IMR-90 (cell line): ENCODE data around the gene MSANTD4. TPM values are rescaled to one million over a fixed set of nuclear protein-coding genes. Genes with fewer than 3 reads are reported as not detected.

ENCODE experiments used
- ATAC-seq: fragments of 200-7000 bp; cut with Tn5 transposase; 2 replicates; pipeline ENCODE4 v1.9.1; 2020; ENCODE audit warnings: low read depth, mild to moderate bottlenecking, moderate library complexity
- BruUV-seq: library from RNA; stranded (reverse); fragments of 400-500 nt; replicated peaks from 2 replicates; lab custom pipeline; 2021; lab: Mats Ljungman, UMichigan
- CTCF ChIA-PET: fragments of 300-600 bp; formaldehyde crosslinking; extraction: SDS; loops from one replicate; lab custom pipeline; 2021; ENCODE audit warnings: antibody characterized with exemption; lab: Yijun Ruan, JAX
- POLR2A ChIA-PET: fragments of 300-600 bp; sonication (Branson Sonifier 250); formaldehyde crosslinking; loops from one replicate; lab custom pipeline; 2022; ENCODE audit warnings: antibody characterized with exemption; ENCODE audit not compliant: unreplicated experiment; lab: Charles Lee
- DNase-seq: peaks from one replicate; pipeline ENCODE4 v3.0.0; 2013
- H2AFZ ChIP-seq: replicated peaks from 2 replicates; pipeline ENCODE3; 2013; ENCODE audit warnings: low read length, mild to moderate bottlenecking; ENCODE audit not compliant: poor library complexity
- H2AK5ac ChIP-seq: 2 replicates; pipeline ENCODE4 v1.6.1; 2013; ENCODE audit warnings: low read depth, low read length, inconsistent platforms
- H2AK9ac ChIP-seq: replicated peaks from 2 replicates; pipeline ENCODE3; 2013; ENCODE audit warnings: mild to moderate bottlenecking, low read depth, low read length, moderate library complexity; ENCODE audit not compliant: poor library complexity
- H2BK120ac ChIP-seq: 2 replicates; pipeline ENCODE4 v1.6.1; 2013; ENCODE audit warnings: low read depth, low read length, inconsistent platforms
- H2BK15ac ChIP-seq: 3 replicates; pipeline ENCODE4 v1.6.1; 2013; ENCODE audit warnings: low read depth, low read length, inconsistent platforms
- H2BK20ac ChIP-seq: 2 replicates; pipeline ENCODE4 v1.6.1; 2013; ENCODE audit warnings: low read depth, mild to moderate bottlenecking, inconsistent platforms, low read length, moderate library complexity
- H2BK5ac ChIP-seq: 2 replicates; pipeline ENCODE4 v1.6.1; 2013; ENCODE audit warnings: mild to moderate bottlenecking, low read depth, low read length, inconsistent platforms; ENCODE audit not compliant: poor library complexity, severe bottlenecking
- H3K14ac ChIP-seq: replicated peaks from 2 replicates; pipeline ENCODE4 v1.6.1; 2013; ENCODE audit warnings: low read depth, low read length, inconsistent platforms
- H3K18ac ChIP-seq: 2 replicates; pipeline ENCODE4 v1.6.1; 2013; ENCODE audit warnings: low read depth, low read length, control low read depth
- H3K23ac ChIP-seq: 2 replicates; pipeline ENCODE4 v1.6.1; 2013; ENCODE audit warnings: low read depth, low read length, inconsistent platforms
- H3K27ac ChIP-seq: 2 replicates; pipeline ENCODE4 v1.5.1; 2013; ENCODE audit warnings: mild to moderate bottlenecking, control low read depth, low read length; ENCODE audit not compliant: insufficient read depth
- H3K27me3 ChIP-seq: 2 replicates; pipeline ENCODE4 v1.6.1; 2013; ENCODE audit warnings: low read length; ENCODE audit not compliant: control insufficient read depth, insufficient read depth
- H3K36me3 ChIP-seq: 2 replicates; pipeline ENCODE4 v1.6.1; 2013; ENCODE audit warnings: low read length, mixed read lengths; ENCODE audit not compliant: control insufficient read depth, insufficient read depth
- H3K4ac ChIP-seq: 2 replicates; pipeline ENCODE4 v1.6.1; 2013; ENCODE audit warnings: low read depth, low read length, inconsistent platforms
- H3K4me1 ChIP-seq: 2 replicates; pipeline ENCODE4 v1.6.1; 2013; ENCODE audit warnings: low read length, mixed read lengths; ENCODE audit not compliant: control insufficient read depth, insufficient read depth
- H3K4me2 ChIP-seq: 2 replicates; pipeline ENCODE4 v1.6.1; 2013; ENCODE audit warnings: low read depth, mild to moderate bottlenecking, control low read depth, low read length, moderate library complexity
- H3K4me3 ChIP-seq: 2 replicates; pipeline ENCODE4 v1.5.1; 2013; ENCODE audit warnings: low read depth, mild to moderate bottlenecking, control low read depth, low read length, moderate library complexity; ENCODE audit not compliant: insufficient read depth
- H3K56ac ChIP-seq: 2 replicates; pipeline ENCODE4 v1.6.1; 2013; ENCODE audit warnings: low read length, inconsistent platforms; ENCODE audit not compliant: insufficient read depth; ENCODE audit errors: extremely low read depth
- H3K79me1 ChIP-seq, 2 experiments: 2 replicates each; pipeline ENCODE4 v1.6.1; 2013; ENCODE audit warnings: low read length in 2 of 2, inconsistent platforms in 1 of 2, low read depth in 1 of 2
- H3K9ac ChIP-seq: 2 replicates; pipeline ENCODE4 v1.6.1; 2013; ENCODE audit warnings: low read depth, low read length, control low read depth
- H3K9me1 ChIP-seq: 2 replicates; pipeline ENCODE4 v1.6.1; 2013; ENCODE audit warnings: low read length, inconsistent platforms; ENCODE audit not compliant: insufficient read depth
- H3K9me3 ChIP-seq: 2 replicates; pipeline ENCODE4 v1.6.1; 2013; ENCODE audit warnings: low read length; ENCODE audit not compliant: control insufficient read depth, insufficient read depth
- H4K20me1 ChIP-seq: 2 replicates; pipeline ENCODE4 v1.6.1; 2013; ENCODE audit warnings: low read length, inconsistent platforms; ENCODE audit not compliant: insufficient read depth
- H4K5ac ChIP-seq: 2 replicates; pipeline ENCODE4 v1.6.1; 2013; ENCODE audit warnings: mild to moderate bottlenecking, low read depth, low read length, control low read depth
- H4K8ac ChIP-seq, 2 experiments: 2 replicates each; pipeline ENCODE4 v1.6.1; 2013; ENCODE audit warnings: low read depth in 2 of 2, low read length in 2 of 2, control low read depth in 1 of 2, inconsistent platforms in 1 of 2
- H4K91ac ChIP-seq: 2 replicates; pipeline ENCODE4 v1.6.1; 2013; ENCODE audit warnings: low read depth, low read length, inconsistent platforms; ENCODE audit not compliant: insufficient read depth
- BHLHE40 ChIP-seq: fragments of 150-350 bp; IDR thresholded peaks from 2 replicates; pipeline ENCODE4 v1.6.1; 2016; ENCODE audit warnings: mild to moderate bottlenecking, low read depth, low read length
- CEBPB ChIP-seq: IDR thresholded peaks from 2 replicates; pipeline ENCODE4 v1.6.1; 2012; ENCODE audit warnings: low read depth, low read length, improper control_type of control experiment
- CHD1 ChIP-seq: IDR thresholded peaks from 2 replicates; pipeline ENCODE4 v1.6.1; 2012; ENCODE audit warnings: low read depth, low read length, improper control_type of control experiment
- FOS ChIP-seq: fragments of 150-350 bp; IDR thresholded peaks from 2 replicates; pipeline ENCODE4 v1.6.1; 2016; ENCODE audit warnings: low read depth, low read length
- MAFK ChIP-seq: IDR thresholded peaks from 2 replicates; pipeline ENCODE4 v1.6.1; 2012; ENCODE audit warnings: low read depth, low read length, improper control_type of control experiment
- MAZ ChIP-seq: IDR thresholded peaks from 2 replicates; pipeline ENCODE4 v1.6.1; 2012; ENCODE audit warnings: low read depth, mild to moderate bottlenecking, low read length, improper control_type of control experiment, moderate library complexity, borderline replicate concordance
- MXI1 ChIP-seq: IDR thresholded peaks from 2 replicates; pipeline ENCODE4 v1.6.1; 2012; ENCODE audit warnings: low read depth, mild to moderate bottlenecking, low read length, moderate library complexity, borderline replicate concordance
- NFE2L2 ChIP-seq: fragments of 150-350 bp; IDR thresholded peaks from 2 replicates; pipeline ENCODE4 v1.6.1; 2016; ENCODE audit warnings: low read depth, mild to moderate bottlenecking, low read length
- POLR2A ChIP-seq: IDR thresholded peaks from 2 replicates; pipeline ENCODE4 v1.6.1; 2012; ENCODE audit warnings: mild to moderate bottlenecking, low read depth, low read length
- RCOR1 ChIP-seq: IDR thresholded peaks from 2 replicates; pipeline ENCODE4 v1.6.1; 2012; ENCODE audit warnings: mild to moderate bottlenecking, low read length, improper control_type of control experiment; ENCODE audit not compliant: insufficient replicate concordance
- RFX5 ChIP-seq: IDR thresholded peaks from 2 replicates; pipeline ENCODE4 v1.8.0; 2012; ENCODE audit warnings: low read depth, mild to moderate bottlenecking, low read length, moderate library complexity
- WGBS, 2 experiments: methylation state at CpG; one replicate each; pipeline versions ENCODE4 v1.1.5 to v1.1.7; 2013; ENCODE audit warnings: missing lambda C conversion rate in 2 of 2; ENCODE audit not compliant: insufficient read length in 1 of 2; ENCODE audit errors: extremely low coverage in 2 of 2; 5-methylcytosine and 5-hydroxymethylcytosine counted together
- dilution Hi-C: fragments of 300-500 bp; cut with HindIII; formaldehyde crosslinking; loops from one replicate; pipeline ENCODE4 v1.14.3; 2018; ENCODE audit warnings: low sequenced_read_pairs; ENCODE audit not compliant: unreplicated experiment
- in situ Hi-C: fragments of 300-500 bp; cut with MboI; formaldehyde crosslinking; loops from 3 replicates; pipeline ENCODE4 v1.14.3; 2019; ENCODE audit warnings: low sequenced_read_pairs, inconsistent platforms, mixed read lengths
- intact Hi-C: fragments of 100-400 bp; cut with micrococcal nuclease; formaldehyde crosslinking; loops from 2 replicates; pipeline ENCODE4 v1.10.0; 2022
- polyA plus RNA-seq, 3 experiments: library from polyadenylated mRNA; depleted of rRNA; stranded (reverse); fragments of >200 nt; gene quantifications; 2 replicates each; pipeline ENCODE4 v1.2.3, GENCODE V29; 2012; ENCODE audit warnings: low replicate concordance in 1 of 3
- total RNA-seq: library from RNA; depleted of rRNA; stranded (reverse); fragments of >200 nt; gene quantifications from 2 replicates; pipeline ENCODE4 v1.2.3, GENCODE V29; 2012
- TF ChIP-seq, protein P1 (sequence below): fragments of 150-350 bp; IDR thresholded peaks from 2 replicates; pipeline ENCODE4 v1.6.1; 2017; ENCODE audit warnings: mild to moderate bottlenecking, antibody characterized with exemption, low read length, low read depth
- TF ChIP-seq, protein P2 (sequence below): fragments of 150-350 bp; IDR thresholded peaks from 2 replicates; pipeline ENCODE4 v1.6.1; 2016; ENCODE audit warnings: low read depth, mild to moderate bottlenecking, low read length, moderate library complexity, borderline replicate concordance
- TF ChIP-seq, protein P3 (sequence below): conservative IDR thresholded peaks from 2 replicates; pipeline ENCODE4 v1.5.1; 2012; ENCODE audit warnings: mild to moderate bottlenecking, low read depth, low read length, improper control_type of control experiment

Gene MSANTD4
- total and polyA plus RNA-seq, 2 of the 4 experiments (the other 2 are of a cell fraction): 9.4 to 18.8 TPM

DNA sequence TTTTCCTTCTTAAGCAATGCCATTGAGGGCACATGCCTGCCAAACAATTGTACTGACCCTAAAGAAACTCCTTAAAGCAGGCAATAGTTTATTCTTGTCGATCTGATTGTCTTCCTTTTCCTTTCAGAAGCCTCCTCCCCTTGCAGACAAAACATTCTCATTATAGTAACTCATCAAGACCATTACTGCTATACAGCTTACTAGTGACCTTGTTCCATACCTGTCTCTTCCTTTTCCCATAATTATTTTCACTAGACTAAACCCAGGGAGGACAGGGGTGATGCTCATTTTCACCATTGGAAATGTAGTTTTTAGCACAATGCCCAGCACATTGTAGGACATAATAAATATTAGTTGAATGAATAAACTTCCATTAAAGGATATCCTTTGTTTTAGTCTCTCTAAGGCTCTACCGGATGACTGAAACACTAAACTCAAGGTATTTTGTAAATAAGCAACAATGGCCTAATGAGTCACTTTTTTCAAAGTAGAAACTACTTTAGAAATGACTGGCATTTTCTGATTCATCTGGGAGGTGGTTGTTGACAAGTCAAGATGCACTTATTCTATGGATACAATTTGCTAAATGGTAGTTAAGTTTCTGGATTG is 9.3 kb upstream of the MSANTD4 start (continued):
- TF ChIP-seq CEBPB: no peak

DNA sequence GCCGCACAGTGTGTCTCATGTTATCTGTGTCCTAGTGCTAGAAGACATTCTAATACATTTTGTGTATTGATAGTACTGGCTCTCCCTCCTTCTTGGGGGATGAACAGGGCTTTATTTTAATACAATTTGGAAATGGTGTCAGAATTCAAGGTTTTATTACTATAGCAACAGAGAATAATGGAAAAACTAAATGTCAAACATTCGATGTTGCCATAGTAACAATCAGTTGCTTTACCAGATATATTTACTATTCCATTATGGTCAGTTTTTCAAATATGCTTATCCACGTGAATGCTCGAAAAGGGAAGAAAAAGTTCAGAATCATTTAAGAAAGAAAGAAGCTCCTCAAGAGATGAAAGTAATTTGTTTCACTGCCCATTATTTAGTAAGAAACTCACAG is 8.6 kb upstream of the MSANTD4 start:
- Histone ChIP-seq H3K56ac (no peak overlapping the region), H2AFZ (no peak overlapping the region), H3K9me1 (no peaks in the 10 kb centered on the region), H4K91ac (no peak overlapping the region), H3K4me3 (no peak overlapping the region), H4K8ac (no peak overlapping the region), H3K36me3 (no peaks in the 10 kb centered on the region), H2AK9ac (no peak overlapping the region), H3K79me1 (no peaks in the 10 kb centered on the region), H2BK15ac (no peak overlapping the region), H3K18ac (no peak overlapping the region), H4K20me1 (no peaks in the 10 kb centered on the region), H3K9ac (no peak overlapping the region), H3K4ac (no peak overlapping the region), H2BK20ac (no peak overlapping the region), H2AK5ac (no peak overlapping the region), H3K14ac (no peak overlapping the region), H3K4me1 (no peaks in the 10 kb centered on the region; the same call in 1 of the 2 replicates), H3K4me2 (no peak overlapping the region), H4K5ac (no peak overlapping the region), H3K27me3 (no peaks in the 10 kb centered on the region), H3K27ac (no peak overlapping the region), H3K9me3 (no peaks in the 10 kb centered on the region), H2BK5ac (no peak overlapping the region), H2BK120ac (no peak overlapping the region), H3K23ac (no peak overlapping the region)
- POLR2A ChIA-PET: interaction anchor here (0.6 kb wide), 1 partner anchor 30 kb away, joined by 3 read pairs; no protein-coding TSS in a partner anchor
- dilution Hi-C loops (no loop called here), in situ Hi-C loops (no loop called here), intact Hi-C loops (no loop called here)
- ATAC-seq (no peak), DNase-seq (no peak)
- CTCF ChIA-PET: no interaction called here
- no CpG with 5 or more reads among the region's 4 CpGs for WGBS, 2 experiments
- no TSS peak for BruUV-seq
- TF ChIP-seq NFE2L2 (no peak), MAZ (no peak), POLR2A (no peak), MAFK (no peak), CHD1 (no peak), BHLHE40 (no peak), MXI1 (no peak), FOS (no peak), RCOR1 (no peak), RFX5 (no peak)
- TF ChIP-seq, protein P1, sequence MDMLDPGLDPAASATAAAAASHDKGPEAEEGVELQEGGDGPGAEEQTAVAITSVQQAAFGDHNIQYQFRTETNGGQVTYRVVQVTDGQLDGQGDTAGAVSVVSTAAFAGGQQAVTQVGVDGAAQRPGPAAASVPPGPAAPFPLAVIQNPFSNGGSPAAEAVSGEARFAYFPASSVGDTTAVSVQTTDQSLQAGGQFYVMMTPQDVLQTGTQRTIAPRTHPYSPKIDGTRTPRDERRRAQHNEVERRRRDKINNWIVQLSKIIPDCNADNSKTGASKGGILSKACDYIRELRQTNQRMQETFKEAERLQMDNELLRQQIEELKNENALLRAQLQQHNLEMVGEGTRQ: no peak
- TF ChIP-seq, protein P2, sequence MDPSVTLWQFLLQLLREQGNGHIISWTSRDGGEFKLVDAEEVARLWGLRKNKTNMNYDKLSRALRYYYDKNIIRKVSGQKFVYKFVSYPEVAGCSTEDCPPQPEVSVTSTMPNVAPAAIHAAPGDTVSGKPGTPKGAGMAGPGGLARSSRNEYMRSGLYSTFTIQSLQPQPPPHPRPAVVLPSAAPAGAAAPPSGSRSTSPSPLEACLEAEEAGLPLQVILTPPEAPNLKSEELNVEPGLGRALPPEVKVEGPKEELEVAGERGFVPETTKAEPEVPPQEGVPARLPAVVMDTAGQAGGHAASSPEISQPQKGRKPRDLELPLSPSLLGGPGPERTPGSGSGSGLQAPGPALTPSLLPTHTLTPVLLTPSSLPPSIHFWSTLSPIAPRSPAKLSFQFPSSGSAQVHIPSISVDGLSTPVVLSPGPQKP: no peak
- TF ChIP-seq, protein P3, sequence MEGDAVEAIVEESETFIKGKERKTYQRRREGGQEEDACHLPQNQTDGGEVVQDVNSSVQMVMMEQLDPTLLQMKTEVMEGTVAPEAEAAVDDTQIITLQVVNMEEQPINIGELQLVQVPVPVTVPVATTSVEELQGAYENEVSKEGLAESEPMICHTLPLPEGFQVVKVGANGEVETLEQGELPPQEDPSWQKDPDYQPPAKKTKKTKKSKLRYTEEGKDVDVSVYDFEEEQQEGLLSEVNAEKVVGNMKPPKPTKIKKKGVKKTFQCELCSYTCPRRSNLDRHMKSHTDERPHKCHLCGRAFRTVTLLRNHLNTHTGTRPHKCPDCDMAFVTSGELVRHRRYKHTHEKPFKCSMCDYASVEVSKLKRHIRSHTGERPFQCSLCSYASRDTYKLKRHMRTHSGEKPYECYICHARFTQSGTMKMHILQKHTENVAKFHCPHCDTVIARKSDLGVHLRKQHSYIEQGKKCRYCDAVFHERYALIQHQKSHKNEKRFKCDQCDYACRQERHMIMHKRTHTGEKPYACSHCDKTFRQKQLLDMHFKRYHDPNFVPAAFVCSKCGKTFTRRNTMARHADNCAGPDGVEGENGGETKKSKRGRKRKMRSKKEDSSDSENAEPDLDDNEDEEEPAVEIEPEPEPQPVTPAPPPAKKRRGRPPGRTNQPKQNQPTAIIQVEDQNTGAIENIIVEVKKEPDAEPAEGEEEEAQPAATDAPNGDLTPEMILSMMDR: no peak
